ENCODE measurements around the gene GNG3.
A peak's percentile ranks its signal among the peaks of the same experiment; 100 is the strongest.
"Not testable (repeated sequence)": the region's sequence is repeated elsewhere in the genome, so short reads cannot be mapped to it uniquely, and the experiment has no call there.

The GNG3 gene

GRCh38 chr11:62688491-62688890 lies 19.0 kb upstream of the GNG3 start:
- DNase-seq = no peak

- DNase-seq = no peak
Observed at GRCh38 chr11:62689421-62690183, 17.9 kb upstream of the GNG3 start, which contains the start of gene LRRN4CL. Gene LRRN4CL, minus strand, starts transcription at chr11:62689530. Its CDS starts 1,022 bp downstream, at chr11:62688508.

GRCh38 chr11:62693624-62694023 lies 13.9 kb upstream of the GNG3 start:
- DNase-seq = not testable (repeated sequence)

GRCh38 chr11:62694455-62695167 lies 12.9 kb upstream of the GNG3 start:
- DNase-seq = peak; percentile 45 to 79 (median 68)

GRCh38 chr11:62702246-62702645 lies 5.2 kb upstream of the GNG3 start:
- DNase-seq = no peak

GRCh38 chr11:62703921-62704320 lies 3.6 kb upstream of the GNG3 start:
- not testable (repeated sequence) for DNase-seq

- no peak for DNase-seq
Observed at GRCh38 chr11:62705413-62705812, 2.1 kb upstream of the GNG3 start.

- peak; percentile 83 to 94 (median 91) for DNase-seq
Observed at GRCh38 chr11:62705880-62706849, 1.3 kb upstream of the GNG3 start.

GRCh38 chr11:62706850-62707247 lies 627 bp upstream of the GNG3 start:
- no peak for DNase-seq

GRCh38 chr11:62708392-62708791 lies 916 bp downstream of the GNG3 start:
- DNase-seq = no peak

GRCh38 chr11:62708793-62709192 lies 1.3 kb downstream of the GNG3 start:
- DNase-seq = peak in 3 of 6 experiments; percentile 29 to 65 (median 49)

GRCh38 chr11:62709247-62710000 lies 1.9 kb downstream of the GNG3 start:
- peak; percentile 87 to 97 (median 96) for DNase-seq

- no peak for DNase-seq
Observed at GRCh38 chr11:62710001-62710345, 2.5 kb downstream of the GNG3 start.

- DNase-seq = no peak
Observed at GRCh38 chr11:62712276-62712812, 4.9 kb downstream of the GNG3 start.

- DNase-seq = no peak
Observed at GRCh38 chr11:62712861-62713260, 5.4 kb downstream of the GNG3 start.

- no peak for DNase-seq
Observed at GRCh38 chr11:62713343-62713742, 5.9 kb downstream of the GNG3 start.

- no peak for DNase-seq
Observed at GRCh38 chr11:62715150-62716130, 8.0 kb downstream of the GNG3 start.

GRCh38 chr11:62716206-62716605 lies 8.7 kb downstream of the GNG3 start:
- DNase-seq = no peak

- DNase-seq = no peak
Observed at GRCh38 chr11:62716816-62717215, 9.3 kb downstream of the GNG3 start.

GRCh38 chr11:62719302-62719978 lies 12.0 kb downstream of the GNG3 start:
- no peak for DNase-seq
